Activated T-helper 2 cell treated with anti-CD3 and anti-CD28 coated beads, Interferon-gamma antibody, Interleukin-2, Interleukin-4, amounts not matched to agents 10 μg/mL and 5 μg/mL and 100 μg/mL, durations not matched to agents 14 hours and 24 hours and 36 hours (primary cell): ENCODE results near the gene TAC4. TPM values are rescaled to one million over a fixed set of nuclear protein-coding genes. Genes with fewer than 3 reads are reported as not detected.

ENCODE experiments used
- DNase-seq: peaks from one replicate; pipeline ENCODE4 v3.0.0; 2021; ENCODE audit warnings: low spot score
- H3K27ac Mint-ChIP-seq: one replicate; pipeline ENCODE4 v1.8.0; 2021; ENCODE audit warnings: mixed read lengths
- H3K27me3 Mint-ChIP-seq: one replicate; pipeline ENCODE4 v1.8.0; 2021; ENCODE audit warnings: low read depth, mixed read lengths
- H3K36me3 Mint-ChIP-seq: one replicate; pipeline ENCODE4 v1.8.0; 2021; ENCODE audit warnings: low read depth, mixed read lengths
- H3K4me1 Mint-ChIP-seq: one replicate; pipeline ENCODE4 v1.8.0; 2021; ENCODE audit warnings: low read depth, mixed read lengths
- H3K4me3 Mint-ChIP-seq: one replicate; pipeline ENCODE4 v1.8.0; 2021; ENCODE audit warnings: low read depth, mild to moderate bottlenecking, moderate library complexity, mixed read lengths
- H3K9me3 Mint-ChIP-seq: one replicate; pipeline ENCODE4 v1.8.0; 2021; ENCODE audit warnings: mixed read lengths
- intact Hi-C: fragments of 100-400 bp; cut with micrococcal nuclease; formaldehyde crosslinking; loops from one replicate; pipeline ENCODE4 v1.15.1; 2023
- total RNA-seq: library from RNA; stranded (reverse); gene quantifications from 2 replicates; pipeline ENCODE4 v1.2.3, GENCODE V29; 2022

Gene TAC4
- total RNA-seq, 1 donor from 2014 or later = not detected

- Mint-ChIP-seq H3K4me3 (no peak overlapping the region), H3K27me3 (no peaks in the 10 kb centered on the region), H3K27ac (no peak overlapping the region), H3K36me3 (peaks cover 59% of the 10 kb centered on the region), H3K9me3 (no peaks in the 10 kb centered on the region), H3K4me1 (peaks cover 23% of the 10 kb centered on the region)
- no peak for DNase-seq
- intact Hi-C loops = no loop called here
These were observed 32.9 kb downstream of the TAC4 start for GRCh38 chr17:49814781-49815529.

GRCh38 chr17:49809056-49809455 is 38.8 kb downstream of the TAC4 start:
- Mint-ChIP-seq H3K9me3 (no peaks in the 10 kb centered on the region), H3K4me1 (peaks cover 2% of the 10 kb centered on the region), H3K4me3 (no peak overlapping the region), H3K36me3 (peaks cover 55% of the 10 kb centered on the region), H3K27ac (no peak overlapping the region), H3K27me3 (no peaks in the 10 kb centered on the region)
- intact Hi-C loops = no loop called here
- no peak for DNase-seq

- Mint-ChIP-seq H3K4me3 (no peak overlapping the region), H3K27ac (no peak overlapping the region), H3K9me3 (no peaks in the 10 kb centered on the region), H3K36me3 (peaks cover 63% of the 10 kb centered on the region), H3K27me3 (no peaks in the 10 kb centered on the region), H3K4me1 (peaks cover 24% of the 10 kb centered on the region)
- intact Hi-C loops = no loop called here
- DNase-seq = no peak
These were observed 49.1 kb downstream of the TAC4 start for GRCh38 chr17:49798738-49799137.

GRCh38 chr17:49798182-49798581 is 49.7 kb downstream of the TAC4 start:
- H3K36me3 Mint-ChIP-seq = peaks cover 65% of the 10 kb centered on the region
- intact Hi-C loops = no loop called here
- H3K9me3 Mint-ChIP-seq = no peaks in the 10 kb centered on the region
- no peaks in the 10 kb centered on the region for H3K27me3 Mint-ChIP-seq
- no peak overlapping the region for H3K27ac Mint-ChIP-seq
- DNase-seq = no peak
- H3K4me3 Mint-ChIP-seq = no peak overlapping the region
- H3K4me1 Mint-ChIP-seq = peaks cover 25% of the 10 kb centered on the region

- Mint-ChIP-seq H3K27ac (peak overlapping the region; percentile 62), H3K9me3 (no peaks in the 10 kb centered on the region), H3K27me3 (no peaks in the 10 kb centered on the region), H3K36me3 (peaks cover 75% of the 10 kb centered on the region), H3K4me1 (peaks cover 25% of the 10 kb centered on the region), H3K4me3 (no peak overlapping the region)
- no peak for DNase-seq
- intact Hi-C loops = no loop called here
These were observed 52.5 kb downstream of the TAC4 start for GRCh38 chr17:49795372-49795771.

- intact Hi-C loops = no loop called here
- DNase-seq = no peak
- Mint-ChIP-seq H3K27ac (no peak overlapping the region), H3K27me3 (no peaks in the 10 kb centered on the region), H3K9me3 (no peaks in the 10 kb centered on the region), H3K4me1 (peaks cover 33% of the 10 kb centered on the region), H3K4me3 (no peak overlapping the region), H3K36me3 (peaks cover 68% of the 10 kb centered on the region)
These were observed 54.6 kb downstream of the TAC4 start for GRCh38 chr17:49793309-49793708.

GRCh38 chr17:49789243-49789578 is 58.7 kb downstream of the TAC4 start:
- Mint-ChIP-seq H3K27me3 (no peaks in the 10 kb centered on the region), H3K9me3 (no peaks in the 10 kb centered on the region), H3K27ac (peak overlapping the region; percentile 97), H3K4me1 (peaks cover 29% of the 10 kb centered on the region), H3K36me3 (peaks cover 41% of the 10 kb centered on the region), H3K4me3 (peak overlapping the region; percentile 91)
- DNase-seq = no peak
- intact Hi-C loops = loop anchor here (2.0 kb wide), 2 partner anchors 218 to 374 kb away; partner anchors contain the start of gene PHB1

- peaks cover 41% of the 10 kb centered on the region for H3K36me3 Mint-ChIP-seq
- no peaks in the 10 kb centered on the region for H3K27me3 Mint-ChIP-seq
- peak within 1 kb of the TSS; percentile 91 for H3K4me3 Mint-ChIP-seq
- H3K4me1 Mint-ChIP-seq = peaks cover 29% of the 10 kb centered on the region
- intact Hi-C loops = loop anchor here (1.0 to 2.0 kb wide), 5 partner anchors 24 to 374 kb away; partner anchors contain the start of genes FAM117A and PHB1
- peak within 1 kb of the TSS; percentile 97 for H3K27ac Mint-ChIP-seq
- H3K9me3 Mint-ChIP-seq = no peaks in the 10 kb centered on the region
- peak; percentile 98 for DNase-seq
These were observed 59.2 kb downstream of the TAC4 start, which contains the start of gene KAT7 for GRCh38 chr17:49788478-49789242. Gene KAT7, plus strand, starts transcription at chr17:49788681. Its CDS starts 154 bp downstream, at chr17:49788835.

Other genes with a start within 250 kb of the TAC4 start
- gene SPOP, start 170.0 kb downstream of the TAC4 start, total RNA-seq = 50.1 and 59.6 TPM in 2 replicates
- gene SLC35B1, start 140.1 kb downstream of the TAC4 start, total RNA-seq = 75.7 and 80.7 TPM in 2 replicates
- 12.2 and 15.8 TPM in 2 replicates for gene FAM117A, start 83.9 kb downstream of the TAC4 start, total RNA-seq
- gene KAT7, start 59.4 kb downstream of the TAC4 start, total RNA-seq = 62.1 and 65.0 TPM in 2 replicates
- not detected in 2 replicates for gene DLX4, start 121.1 kb upstream of the TAC4 start, total RNA-seq
- gene DLX3, start 147.2 kb upstream of the TAC4 start, total RNA-seq = not detected in 2 replicates
- 10.1 and 10.8 TPM in 2 replicates for gene ITGA3, start 208.0 kb upstream of the TAC4 start, total RNA-seq
- 11.0 and 12.1 TPM in 2 replicates for gene PDK2, start 247.3 kb upstream of the TAC4 start, total RNA-seq